HG03469 (cell line): ENCODE data around the gene OXLD1.
"Not testable (repeated sequence)": the region's sequence is repeated elsewhere in the genome, so short reads cannot be mapped to it uniquely, and the experiment has no call there.

Experiments used
- ATAC-seq: cut with Tn5 transposase; IDR thresholded peaks from one replicate; pipeline ENCODE4 v1.9.1; 2021; ENCODE audit warnings: mild to moderate bottlenecking, moderate library complexity, moderate number of reproducible peaks; ENCODE audit not compliant: unreplicated experiment

The OXLD1 gene

DNA sequence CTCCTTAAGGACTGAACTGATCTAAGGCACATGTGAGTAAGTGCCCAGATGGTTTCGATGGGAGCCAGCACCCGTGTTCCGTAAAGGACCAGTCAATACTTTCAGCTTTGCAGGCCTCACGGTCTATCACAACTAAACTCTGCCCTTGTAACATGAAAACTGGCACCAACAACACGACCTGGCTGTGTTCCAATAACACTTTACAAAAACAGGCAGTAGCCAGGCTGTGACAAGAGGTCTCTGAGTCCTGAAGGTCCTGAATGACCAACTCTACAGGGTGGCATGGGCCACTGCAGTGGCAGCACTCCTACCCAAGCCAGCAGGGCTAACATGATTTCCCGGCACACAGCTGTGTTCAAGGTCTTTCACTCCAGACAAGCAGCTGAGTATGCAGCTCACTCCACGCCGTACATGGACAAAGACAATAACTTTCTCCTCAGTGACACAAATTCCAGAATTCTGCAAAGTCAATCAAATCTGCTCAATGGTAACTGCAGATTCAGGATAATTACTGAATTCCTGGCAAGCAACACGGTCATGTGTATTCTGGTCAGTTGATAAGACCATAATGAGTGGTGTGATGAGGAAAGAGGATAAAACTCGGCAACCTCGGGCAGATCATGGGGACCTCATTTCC lies 44.8 kb downstream of the OXLD1 start:
- no peak for ATAC-seq

GRCh38 chr17:81618307-81618706 lies 48.1 kb downstream of the OXLD1 start:
- ATAC-seq = not testable (repeated sequence)

GRCh38 chr17:81616877-81617276 lies 49.5 kb downstream of the OXLD1 start:
- ATAC-seq = no peak

DNA sequence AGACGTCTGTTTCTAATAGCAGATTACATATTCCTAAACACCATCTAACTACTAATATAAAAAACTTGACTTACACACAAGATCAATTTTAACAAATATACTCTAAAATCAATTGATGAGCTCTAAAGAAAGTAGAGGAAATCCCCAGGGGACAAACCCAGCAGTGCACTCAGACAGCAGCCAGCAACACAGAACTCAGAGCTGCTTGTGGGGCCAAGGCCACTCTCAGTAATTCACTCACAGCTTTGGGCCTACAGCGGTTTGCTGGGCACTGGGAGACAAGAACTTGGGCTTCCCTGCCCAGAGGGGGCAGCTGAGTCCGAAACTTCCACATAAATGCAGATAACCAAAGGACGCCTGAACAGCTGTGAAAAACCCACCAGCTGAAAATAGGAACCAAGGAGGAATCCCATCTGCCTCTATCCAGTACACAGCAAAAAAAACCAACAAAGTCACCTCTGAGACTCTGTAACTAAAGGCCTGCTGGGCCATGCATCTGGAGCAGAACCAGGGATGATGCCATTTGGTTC lies 50.9 kb downstream of the OXLD1 start:
- ATAC-seq = no peak
